Upper lobe of left lung (tissue), 6 donors: Measurements from ENCODE around the gene FLOT2. TPM values are rescaled to one million over a fixed set of nuclear protein-coding genes. Genes with fewer than 3 reads are reported as not detected.
"Not testable (repeated sequence)": the region's sequence is repeated elsewhere in the genome, so short reads cannot be mapped to it uniquely, and the experiment has no call there.

Experiments
- ATAC-seq, 2 donors: fragments of 200-7000 bp; cut with Tn5 transposase; one replicate each; pipeline ENCODE4 v1.9.1; 2022; ENCODE audit warnings: mild to moderate bottlenecking in 2 of 2, moderate library complexity in 2 of 2; ENCODE audit not compliant: low FRiP score in 2 of 2
- DNase-seq, 2 donors: peaks; one replicate each; pipeline ENCODE4 v3.0.0-alpha.2; 2019 to 2020
- H3K27ac ChIP-seq, 4 donors: fragments of 200-600 bp; sonication (generic); one replicate each; pipeline ENCODE4 v1.5.1; 2016 to 2019
- H3K27me3 ChIP-seq, 4 donors: fragments of 200-600 bp; sonication (generic); one replicate each; pipeline ENCODE4 v1.5.1; 2017 to 2019
- H3K36me3 ChIP-seq, 4 donors: fragments of 200-600 bp; sonication (generic); one replicate each; pipeline ENCODE4 v1.5.1; 2016 to 2019
- H3K4me1 ChIP-seq, 4 donors: fragments of 200-600 bp; sonication (generic); one replicate each; pipeline ENCODE4 v1.5.1; 2018 to 2019
- H3K4me3 ChIP-seq, 4 donors: fragments of 200-600 bp; sonication (generic); one replicate each; pipeline ENCODE4 v1.5.1; 2017 to 2019; ENCODE audit warnings: mild to moderate bottlenecking in 2 of 4, moderate library complexity in 1 of 4
- H3K9me3 ChIP-seq, 4 donors: fragments of 200-600 bp; sonication (generic); one replicate each; pipeline ENCODE4 v1.5.1; 2018 to 2019
- EP300 ChIP-seq, 4 donors: sonication (generic); formaldehyde crosslinking; IDR thresholded peaks; one replicate each; pipeline ENCODE4 v1.5.1; 2017; ENCODE audit warnings: antibody characterized with exemption in 4 of 4, control low read depth in 2 of 4
- POLR2A ChIP-seq, 4 donors: fragments of 450-650 bp; IDR thresholded peaks; one replicate each; pipeline ENCODE4 v1.5.1; 2016 to 2017; ENCODE audit warnings: antibody characterized with exemption in 4 of 4, mild to moderate bottlenecking in 2 of 4
- POLR2AphosphoS5 ChIP-seq, 2 donors: sonication (generic); formaldehyde crosslinking; IDR thresholded peaks; one replicate each; pipeline ENCODE4 v1.5.1; 2017; ENCODE audit warnings: antibody characterized with exemption in 2 of 2
- WGBS, 2 donors: methylation state at CpG; one replicate each; pipeline ENCODE4 v1.1.5; 2017 to 2018; 5-methylcytosine and 5-hydroxymethylcytosine counted together
- total RNA-seq, 6 donors: library from RNA; depleted of rRNA in 4 of 6; stranded (reverse); fragments of >200 nt in 4 of 6; gene quantifications; one replicate each; pipeline versions ENCODE4 v1.1.0 to v1.2.1, GENCODE V29; 2016 to 2021
- TF ChIP-seq, protein P1 (sequence below), 6 experiments: fragments of 450-650 bp in 4 of 6; fragments of 200-600 bp in 2 of 6; sonication (generic) in 2 of 6; IDR thresholded peaks; one replicate each; pipeline ENCODE4 v1.5.1; 2016 to 2019; ENCODE audit warnings: antibody characterized with exemption in 6 of 6
- donor health status: DM: no; HTN: no; CAD: no; lungs with moderate emphysema.
- donor health status: DM: no; HTN: yes; CAD: no; lungs with severe emphysema.

FLOT2 gene
- total RNA-seq, 6 donors from 2014 or later = 75.4 to 211 (median 85.8) TPM

DNA sequence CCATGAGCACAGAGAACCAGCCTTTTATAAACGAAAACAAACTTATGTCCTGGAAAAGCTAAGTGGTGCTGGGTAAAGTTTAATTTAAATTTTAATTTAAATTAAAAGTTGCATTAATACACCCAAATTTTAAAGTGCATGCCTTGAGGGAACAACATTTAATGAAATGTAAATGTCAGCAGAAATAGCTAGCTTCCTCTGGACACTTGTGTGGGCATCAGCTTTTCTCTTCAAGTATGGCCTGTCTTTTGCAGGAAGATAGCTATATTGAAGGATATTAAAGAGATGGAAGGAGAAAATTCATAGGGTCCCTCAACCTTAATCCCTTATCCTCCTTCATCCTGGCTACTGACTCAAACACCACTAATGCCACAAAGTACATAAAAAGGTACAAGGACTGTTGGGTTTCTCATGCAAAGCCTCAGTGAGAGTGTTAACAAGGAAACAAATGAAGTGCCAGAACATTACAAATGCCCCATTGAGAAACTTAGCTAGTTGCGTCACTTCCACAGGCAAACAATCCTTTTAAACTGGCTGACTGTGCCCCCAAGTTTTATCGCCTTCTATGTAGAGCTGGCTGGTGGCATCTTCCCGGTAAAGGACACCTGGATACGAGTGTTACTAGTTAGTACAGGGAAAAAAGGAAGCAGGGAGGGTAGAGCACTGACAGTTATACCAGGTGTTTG, 39.7 kb upstream of the FLOT2 start:
- H3K36me3 ChIP-seq = peaks cover 0 to 2% (median 0%) of the 10 kb centered on the region in 4 donors
- peaks cover 52 to 65% (median 61%) of the 10 kb centered on the region in 4 donors for H3K4me1 ChIP-seq
- ATAC-seq (peak; percentile 58 to 77), DNase-seq (peak in 1 of 2 donors; percentile 66)
- 39 to 57% methylated on average over 5 of the region's 5 CpGs for WGBS, 2 donors
- no peaks in the 10 kb centered on the region for H3K9me3 ChIP-seq
- H3K27me3 ChIP-seq = no peaks in the 10 kb centered on the region
- H3K27ac ChIP-seq = peak overlapping the region; percentile 46 to 72 (median 60)
- TF ChIP-seq POLR2A (IDR thresholded peaks at IDR 0.05) (peak in 2 of 4 donors; percentile 7 to 25), POLR2AphosphoS5 (IDR thresholded peaks at IDR 0.05) (no peak)
- H3K4me3 ChIP-seq = no peak overlapping the region

DNA sequence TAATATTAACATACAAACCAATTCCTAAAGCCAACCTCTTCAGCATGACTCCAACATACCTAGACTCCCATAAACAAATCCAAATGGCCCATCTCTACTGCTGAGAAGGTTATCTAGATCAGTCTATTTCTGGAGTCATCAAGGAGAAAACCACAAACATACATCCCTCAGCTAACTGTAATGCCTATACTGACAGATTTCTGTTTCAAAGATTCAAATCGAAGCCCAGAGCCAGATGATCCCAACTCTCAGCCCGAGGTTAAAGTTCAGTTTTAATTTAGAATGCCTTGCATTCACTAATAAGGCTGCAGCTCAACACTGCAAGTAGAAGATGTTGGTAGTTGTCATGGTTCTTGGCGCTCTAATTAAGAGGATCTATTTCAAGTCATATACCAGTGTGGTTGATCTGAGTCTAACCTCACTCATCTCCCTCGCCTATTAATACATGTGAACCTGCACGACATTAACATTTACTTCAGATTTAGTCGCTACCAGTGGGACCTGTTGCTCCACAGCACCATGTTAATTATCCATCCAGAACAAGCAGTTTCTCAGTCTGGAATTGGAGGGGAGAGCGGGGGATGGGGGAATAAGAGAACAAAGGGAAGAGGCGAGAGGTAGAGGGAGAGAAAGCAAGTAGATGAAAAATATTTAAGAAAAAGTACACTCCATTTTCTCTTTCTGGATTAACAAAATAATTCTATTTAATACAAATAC, 38.4 kb upstream of the FLOT2 start:
- Histone ChIP-seq H3K4me1 (peaks cover 49 to 61% (median 58%) of the 10 kb centered on the region in 4 donors), H3K4me3 (no peak overlapping the region), H3K27ac (peak overlapping the region in 3 of 4 donors; percentile 46 to 72 (median 54)), H3K36me3 (peaks cover 0 to 2% (median 0%) of the 10 kb centered on the region in 4 donors), H3K9me3 (no peaks in the 10 kb centered on the region), H3K27me3 (no peaks in the 10 kb centered on the region)
- TF ChIP-seq, protein P1, sequence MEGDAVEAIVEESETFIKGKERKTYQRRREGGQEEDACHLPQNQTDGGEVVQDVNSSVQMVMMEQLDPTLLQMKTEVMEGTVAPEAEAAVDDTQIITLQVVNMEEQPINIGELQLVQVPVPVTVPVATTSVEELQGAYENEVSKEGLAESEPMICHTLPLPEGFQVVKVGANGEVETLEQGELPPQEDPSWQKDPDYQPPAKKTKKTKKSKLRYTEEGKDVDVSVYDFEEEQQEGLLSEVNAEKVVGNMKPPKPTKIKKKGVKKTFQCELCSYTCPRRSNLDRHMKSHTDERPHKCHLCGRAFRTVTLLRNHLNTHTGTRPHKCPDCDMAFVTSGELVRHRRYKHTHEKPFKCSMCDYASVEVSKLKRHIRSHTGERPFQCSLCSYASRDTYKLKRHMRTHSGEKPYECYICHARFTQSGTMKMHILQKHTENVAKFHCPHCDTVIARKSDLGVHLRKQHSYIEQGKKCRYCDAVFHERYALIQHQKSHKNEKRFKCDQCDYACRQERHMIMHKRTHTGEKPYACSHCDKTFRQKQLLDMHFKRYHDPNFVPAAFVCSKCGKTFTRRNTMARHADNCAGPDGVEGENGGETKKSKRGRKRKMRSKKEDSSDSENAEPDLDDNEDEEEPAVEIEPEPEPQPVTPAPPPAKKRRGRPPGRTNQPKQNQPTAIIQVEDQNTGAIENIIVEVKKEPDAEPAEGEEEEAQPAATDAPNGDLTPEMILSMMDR (IDR thresholded peaks at IDR 0.05) = no peak
- TF ChIP-seq POLR2AphosphoS5 (IDR thresholded peaks at IDR 0.05) (no peak), EP300 (IDR thresholded peaks at IDR 0.05) (no peak), POLR2A (IDR thresholded peaks at IDR 0.05) (no peak)
- no peak for ATAC-seq
- 84 to 88% methylated on average over 8 of the region's 8 CpGs for WGBS, 2 donors
- no peak for DNase-seq

- not testable (repeated sequence) for DNase-seq, ATAC-seq, H3K4me3 ChIP-seq, H3K27ac ChIP-seq, H3K36me3 ChIP-seq, H3K27me3 ChIP-seq, H3K9me3 ChIP-seq
- H3K4me1 ChIP-seq = peaks cover 45 to 51% (median 48%) of the 10 kb centered on the region in 4 donors
- WGBS, 2 donors = 94 to 95% methylated on average over 8 of the region's 8 CpGs
These were observed 37.0 kb upstream of the FLOT2 start for GRCh38 chr17:28934508-28934907.

DNA sequence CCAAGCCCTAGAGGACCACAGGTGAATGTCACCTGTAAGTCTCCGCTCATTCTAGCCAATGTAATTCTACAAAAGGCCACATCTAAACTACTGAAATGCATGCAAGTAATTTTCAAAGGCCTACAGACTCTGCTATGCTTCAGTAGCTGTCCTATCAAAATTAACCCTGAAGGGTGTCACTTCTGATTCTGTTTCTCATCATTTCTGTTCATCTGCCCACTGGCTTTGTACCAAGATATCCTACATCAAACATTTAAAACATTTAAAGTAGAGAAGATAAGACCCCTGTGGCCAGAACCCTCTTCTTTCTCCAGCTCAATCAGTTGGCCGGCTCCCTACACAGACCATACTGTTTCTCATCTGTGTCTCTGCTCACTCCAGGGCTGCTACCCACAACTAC, 32.3 kb upstream of the FLOT2 start:
- ATAC-seq = no peak
- Histone ChIP-seq H3K27me3 (no peaks in the 10 kb centered on the region), H3K4me3 (no peak overlapping the region), H3K4me1 (peaks cover 25 to 32% (median 32%) of the 10 kb centered on the region in 4 donors), H3K9me3 (no peaks in the 10 kb centered on the region), H3K36me3 (peaks cover 0 to 15% (median under 1%) of the 10 kb centered on the region in 4 donors), H3K27ac (no peak overlapping the region)
- WGBS, 2 donors = 95 to 100% methylated on average over 2 of the region's 2 CpGs
- DNase-seq = no peak
- TF ChIP-seq, protein P1 (IDR thresholded peaks at IDR 0.05) = no peak
- TF ChIP-seq POLR2AphosphoS5 (IDR thresholded peaks at IDR 0.05) = no peak
- no peak for TF ChIP-seq EP300 (IDR thresholded peaks at IDR 0.05)
- no peak for TF ChIP-seq POLR2A (IDR thresholded peaks at IDR 0.05)

- Histone ChIP-seq H3K4me1 (peaks cover 25 to 32% (median 28%) of the 10 kb centered on the region in 4 donors), H3K4me3 (no peak overlapping the region)
- ATAC-seq = no peak
These were observed 30.5 kb upstream of the FLOT2 start for GRCh38 chr17:28928061-28928460.

More at GRCh38 chr17:28928061-28928460, 30.5 kb upstream of the FLOT2 start:
- TF ChIP-seq EP300 (IDR thresholded peaks at IDR 0.05) (no peak), POLR2AphosphoS5 (IDR thresholded peaks at IDR 0.05) (no peak), POLR2A (IDR thresholded peaks at IDR 0.05) (no peak)
- TF ChIP-seq, protein P1 (IDR thresholded peaks at IDR 0.05) = no peak
- 98 to 100% methylated on average over 2 of the region's 2 CpGs for WGBS, 2 donors
- H3K36me3 ChIP-seq = peaks cover 5 to 29% (median 10%) of the 10 kb centered on the region in 4 donors
- DNase-seq = no peak
- H3K9me3 ChIP-seq = no peaks in the 10 kb centered on the region
- peak overlapping the region in 1 of 4 donors; percentile 90 for H3K27ac ChIP-seq
- H3K27me3 ChIP-seq = no peaks in the 10 kb centered on the region
